ENCODE results near the gene BPIFB3. TPM values are rescaled to one million over a fixed set of nuclear protein-coding genes. Genes with fewer than 3 reads are reported as not detected.

The BPIFB3 gene
- total RNA-seq, 1 donor from 2014 or later = not detected

DNA sequence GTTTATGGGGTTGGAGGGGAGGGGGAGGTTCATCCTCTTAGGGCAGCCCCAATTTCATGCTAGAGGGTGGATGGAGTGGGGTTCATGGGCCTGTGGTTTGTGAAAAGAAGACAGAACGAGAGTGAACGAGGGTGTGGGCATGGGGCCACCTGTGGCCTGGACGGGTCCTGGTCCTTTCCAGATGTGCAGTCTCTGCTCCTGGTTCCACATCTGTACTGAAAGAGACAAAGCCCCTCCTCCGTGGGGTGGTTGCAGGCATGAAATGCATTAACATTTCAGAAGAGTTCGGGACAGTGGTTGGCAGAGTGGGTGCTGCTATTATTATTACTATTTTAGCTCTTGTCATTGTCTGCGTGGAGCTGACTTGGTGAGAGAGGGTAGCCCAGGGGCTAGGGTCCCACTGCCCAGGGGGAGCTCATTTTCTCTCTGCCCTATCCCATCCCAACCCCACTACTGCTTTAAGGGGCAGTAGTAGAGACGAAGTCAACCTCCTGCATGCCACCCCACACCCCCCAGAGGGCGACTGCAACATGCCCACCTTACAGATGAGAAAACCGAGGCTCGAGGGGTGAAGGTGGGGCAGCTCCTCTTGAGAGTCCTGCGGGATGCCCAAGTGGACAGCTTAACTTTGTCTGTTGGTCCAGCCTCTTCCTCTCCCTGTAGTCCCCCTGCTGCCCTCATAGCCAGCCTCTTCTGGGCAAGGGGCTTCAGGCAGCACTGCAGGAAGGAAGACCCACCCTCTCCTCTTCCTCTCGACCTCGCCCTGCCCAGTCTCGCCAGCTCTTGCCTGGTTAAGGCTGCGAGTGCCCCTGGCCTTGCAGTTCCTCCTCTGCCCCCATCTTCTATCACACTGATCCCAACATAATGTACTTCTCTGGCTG, 37.8 kb upstream of the BPIFB3 start:
- DNase-seq (ENCODE audit: low spot score) (no peak), ATAC-seq (no peak)

GRCh38 chr20:33016581-33017109, 37.1 kb upstream of the BPIFB3 start:
- DNase-seq (ENCODE audit: low spot score) = no peak

GRCh38 chr20:33017542-33017941, 36.2 kb upstream of the BPIFB3 start:
- ATAC-seq (no peak), DNase-seq (ENCODE audit: low spot score) (no peak)

More at GRCh38 chr20:33016581-33017109, 37.1 kb upstream of the BPIFB3 start:
- no peak for ATAC-seq

DNA sequence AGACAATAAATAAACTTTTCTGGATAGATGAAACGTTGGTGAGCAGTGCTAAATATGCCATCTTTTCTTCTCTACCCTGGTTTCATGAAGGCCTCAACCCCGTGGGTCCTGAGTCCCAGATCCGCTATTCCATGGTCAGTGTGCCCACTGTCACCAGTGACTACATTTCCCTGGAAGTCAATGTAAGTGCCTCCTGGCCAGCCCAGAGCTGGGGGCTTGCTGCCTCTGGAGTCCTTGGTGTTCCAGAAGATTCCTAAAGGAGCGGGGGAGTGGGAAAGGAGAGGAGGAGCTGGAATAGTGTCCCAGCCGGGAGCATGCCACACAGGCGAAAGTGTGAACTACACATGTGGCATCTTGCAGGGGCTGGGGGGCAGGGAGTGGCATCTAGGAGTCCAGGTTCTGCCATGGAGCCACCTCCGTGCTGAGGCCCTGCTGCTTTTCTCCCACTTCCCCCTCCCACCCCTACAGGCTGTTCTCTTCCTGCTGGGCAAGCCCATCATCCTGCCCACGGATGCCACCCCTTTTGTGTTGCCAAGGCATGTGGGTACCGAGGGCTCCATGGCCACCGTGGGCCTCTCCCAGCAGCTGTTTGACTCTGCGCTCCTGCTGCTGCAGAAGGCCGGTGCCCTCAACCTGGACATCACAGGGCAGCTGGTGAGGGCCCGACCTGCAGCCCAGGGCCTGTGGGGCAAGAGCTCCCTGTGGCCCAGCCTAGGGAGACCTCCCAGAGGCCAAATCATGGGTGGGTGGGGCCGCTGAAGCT, 35.4 kb upstream of the BPIFB3 start:
- DNase-seq (ENCODE audit: low spot score) = no peak
- ATAC-seq = no peak

- DNase-seq (ENCODE audit: low spot score) (no peak), ATAC-seq (no peak)
Observed at GRCh38 chr20:33019465-33020277, 34.0 kb upstream of the BPIFB3 start.

DNA sequence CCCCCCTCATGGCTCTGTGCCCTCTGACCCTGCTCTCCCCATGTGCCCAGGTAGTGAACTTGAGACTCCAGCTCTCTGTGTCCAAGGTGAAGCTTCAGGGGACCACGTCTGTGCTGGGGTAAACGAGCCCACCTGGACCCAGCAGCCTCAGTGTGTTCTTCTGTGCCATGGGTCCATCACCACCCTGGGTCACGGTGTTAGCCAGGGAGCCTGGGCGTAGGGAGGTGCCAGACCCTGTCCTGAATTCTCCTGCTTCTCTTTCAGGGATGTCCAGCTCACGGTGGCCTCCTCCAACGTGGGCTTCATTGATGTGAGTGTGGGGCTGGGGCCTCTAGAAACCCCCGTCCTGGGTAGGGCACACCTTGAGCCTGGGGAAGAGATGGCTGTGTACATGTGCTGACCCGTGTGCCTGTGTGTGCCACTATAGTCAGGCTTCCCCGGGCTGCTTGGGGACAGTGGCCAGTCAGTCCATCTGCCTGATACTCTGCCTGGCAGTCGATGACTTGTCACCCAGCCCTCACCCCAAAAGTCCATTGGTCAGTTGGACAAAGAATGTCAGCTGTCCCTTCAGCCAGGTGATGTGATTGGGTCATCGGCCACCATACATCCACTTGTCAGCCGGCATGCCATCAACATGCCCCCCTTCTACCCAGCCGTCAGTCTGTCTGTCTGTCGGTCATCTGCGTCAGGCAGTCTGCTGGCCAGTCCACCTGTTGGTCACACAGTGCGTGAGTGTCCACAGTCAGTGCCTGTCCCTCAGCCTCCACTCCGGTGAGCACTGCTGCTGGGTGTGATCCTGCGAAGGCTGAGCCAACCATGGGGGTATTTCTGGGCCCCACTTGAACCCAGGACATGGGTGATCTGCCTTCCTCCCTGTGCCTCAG, 33.2 kb upstream of the BPIFB3 start:
- ATAC-seq (no peak), DNase-seq (ENCODE audit: low spot score) (no peak)

DNA sequence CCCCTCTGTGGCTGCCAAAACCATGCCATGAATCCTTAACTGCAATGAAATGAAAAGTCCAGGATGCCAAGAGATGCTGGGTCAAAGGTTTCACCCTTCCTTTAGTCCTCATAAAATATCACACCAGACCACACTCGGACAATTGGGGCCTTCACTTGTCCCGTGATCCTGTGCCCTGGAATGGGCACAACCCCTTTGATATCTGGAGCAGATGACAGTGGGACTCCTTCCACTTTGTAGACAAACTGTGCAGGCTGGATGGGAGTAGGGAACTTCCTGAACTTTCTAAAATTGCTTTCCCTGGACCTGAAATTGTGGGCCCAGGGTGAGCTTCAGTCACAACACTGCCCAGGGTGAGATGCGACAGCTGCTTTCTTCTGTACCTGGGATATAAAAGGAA, 31.8 kb upstream of the BPIFB3 start:
- ATAC-seq = no peak
- no peak for DNase-seq (ENCODE audit: low spot score)

DNA sequence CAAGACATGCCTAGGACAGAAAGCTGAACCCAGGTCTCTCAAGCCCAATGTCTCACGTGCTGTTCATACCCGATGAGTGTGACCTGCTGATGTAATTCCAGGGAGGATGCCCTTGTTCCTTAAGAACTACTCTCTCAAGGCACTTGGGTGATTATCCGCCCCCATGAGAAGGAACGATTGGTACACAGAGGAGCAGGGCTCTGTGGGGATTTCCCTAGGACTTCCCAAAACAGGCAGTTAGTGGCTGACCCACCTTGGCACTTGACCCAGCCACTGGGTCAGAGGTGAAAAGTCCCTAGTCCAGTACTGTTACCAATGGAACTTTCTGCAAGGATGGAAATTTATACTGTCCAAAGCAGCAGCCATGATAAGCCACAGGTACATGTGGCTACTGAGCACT, 31.4 kb upstream of the BPIFB3 start:
- DNase-seq (ENCODE audit: low spot score) = no peak
- no peak for ATAC-seq

GRCh38 chr20:33022694-33023438, 30.8 kb upstream of the BPIFB3 start:
- DNase-seq (ENCODE audit: low spot score) (no peak), ATAC-seq (no peak)

DNA sequence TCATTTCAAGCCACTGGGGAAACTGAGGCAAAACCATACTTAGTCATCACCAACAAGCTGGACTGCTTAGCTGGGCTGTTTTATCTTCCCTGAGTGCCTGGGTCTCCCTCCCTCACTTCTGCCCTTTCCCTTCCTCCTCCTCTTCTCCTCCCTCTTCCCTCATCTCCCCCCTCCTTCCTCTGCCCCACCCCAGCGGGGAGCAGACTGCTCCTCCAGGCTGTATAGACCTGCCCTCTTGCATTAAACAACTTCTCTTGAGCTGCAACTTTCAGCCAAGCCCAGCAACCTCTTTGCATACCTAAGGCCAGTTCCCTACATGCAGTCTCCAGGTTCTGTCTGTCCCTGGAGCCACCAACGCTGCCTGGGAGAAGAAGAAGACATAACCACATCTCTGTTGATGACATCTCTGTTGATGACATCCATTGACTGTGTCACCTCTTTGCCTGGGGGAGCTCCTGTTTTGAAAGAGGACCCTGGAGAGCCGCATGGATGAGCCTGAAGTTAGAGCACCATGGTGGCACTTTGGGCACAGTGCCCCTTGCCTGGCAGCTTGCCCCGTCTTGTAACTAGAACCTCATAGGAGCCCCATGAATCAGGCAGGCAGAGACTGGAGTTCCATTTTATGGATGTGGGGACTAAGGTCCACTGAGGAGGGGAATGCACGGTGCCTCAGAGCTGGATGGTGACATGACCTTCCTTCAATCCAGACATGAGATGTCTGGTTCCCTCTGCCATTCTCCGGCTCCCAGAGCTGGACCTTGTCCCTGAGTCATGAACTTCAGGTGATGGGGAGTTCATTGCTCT, 30.1 kb upstream of the BPIFB3 start:
- ATAC-seq (no peak), DNase-seq (ENCODE audit: low spot score) (no peak)

GRCh38 chr20:33024243-33024560, 29.5 kb upstream of the BPIFB3 start:
- DNase-seq (ENCODE audit: low spot score) (no peak), ATAC-seq (no peak)

DNA sequence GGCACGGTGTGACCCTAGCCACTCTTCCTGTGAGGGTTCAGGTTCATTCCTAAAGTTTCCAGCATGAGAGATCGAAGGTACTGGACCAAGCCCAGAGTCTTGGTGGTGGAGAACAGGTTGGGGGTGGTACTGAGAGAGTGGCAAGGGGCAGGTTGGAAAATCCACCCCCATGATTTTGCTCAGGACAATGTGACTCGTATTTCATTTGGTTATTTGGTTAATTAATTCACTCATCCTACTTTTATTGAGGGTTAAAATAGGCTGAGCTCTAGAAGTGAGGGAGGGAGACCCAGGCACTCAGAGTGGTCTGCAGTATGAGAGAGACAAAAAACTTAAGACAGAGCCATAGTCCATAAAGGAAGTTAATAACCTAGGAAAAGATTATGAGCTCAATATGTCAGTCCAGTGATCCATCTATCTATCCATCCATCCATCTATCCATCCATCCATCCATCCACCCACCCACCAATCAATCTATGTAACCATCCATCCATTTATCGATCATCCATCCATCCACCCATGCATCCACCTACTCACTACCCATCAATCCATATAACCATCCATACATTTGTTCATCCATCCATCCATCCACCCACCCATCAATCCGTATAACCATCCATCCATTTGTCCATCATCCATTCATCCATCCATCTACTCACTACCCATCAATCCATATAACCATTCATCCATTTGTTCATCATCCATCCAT, 28.9 kb upstream of the BPIFB3 start:
- DNase-seq (ENCODE audit: low spot score) (no peak), ATAC-seq (no peak)

GRCh38 chr20:33025318-33025876, 28.3 kb upstream of the BPIFB3 start:
- DNase-seq (ENCODE audit: low spot score) (no peak), ATAC-seq (no peak)

DNA sequence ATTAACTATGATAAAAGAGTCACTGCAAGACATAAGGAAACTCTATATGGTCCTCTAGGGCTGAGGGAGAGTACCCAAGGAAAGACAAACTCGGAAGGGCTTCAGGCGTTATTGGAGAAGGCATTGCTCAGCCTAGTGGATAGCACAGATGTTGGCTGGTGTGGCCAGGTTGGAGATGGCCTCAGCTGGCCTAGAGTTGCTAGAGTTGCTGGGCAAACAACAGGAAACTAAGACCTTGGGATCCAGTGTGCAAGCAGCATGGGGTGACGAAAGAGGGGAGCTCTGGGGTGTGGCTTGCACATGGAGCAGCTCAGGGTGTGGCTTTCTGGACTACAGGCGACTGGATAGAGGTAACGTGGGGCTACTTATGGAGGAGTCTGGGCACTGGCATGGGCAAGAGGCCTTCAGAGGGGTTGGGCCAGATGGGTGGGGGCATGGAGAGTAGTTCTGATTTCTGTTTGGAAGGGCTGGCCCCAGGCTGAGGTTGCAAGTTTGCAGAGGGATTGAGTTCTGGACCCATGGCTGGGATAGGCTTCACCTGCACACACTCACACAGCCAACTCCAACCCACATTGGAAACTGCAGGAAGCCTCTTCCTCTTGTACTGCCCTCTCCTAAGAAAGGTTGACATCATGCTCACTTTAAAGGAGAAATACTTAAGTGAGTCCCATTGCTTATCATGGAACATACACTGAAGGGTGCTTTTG, 27.5 kb upstream of the BPIFB3 start:
- DNase-seq (ENCODE audit: low spot score) (no peak), ATAC-seq (no peak)

DNA sequence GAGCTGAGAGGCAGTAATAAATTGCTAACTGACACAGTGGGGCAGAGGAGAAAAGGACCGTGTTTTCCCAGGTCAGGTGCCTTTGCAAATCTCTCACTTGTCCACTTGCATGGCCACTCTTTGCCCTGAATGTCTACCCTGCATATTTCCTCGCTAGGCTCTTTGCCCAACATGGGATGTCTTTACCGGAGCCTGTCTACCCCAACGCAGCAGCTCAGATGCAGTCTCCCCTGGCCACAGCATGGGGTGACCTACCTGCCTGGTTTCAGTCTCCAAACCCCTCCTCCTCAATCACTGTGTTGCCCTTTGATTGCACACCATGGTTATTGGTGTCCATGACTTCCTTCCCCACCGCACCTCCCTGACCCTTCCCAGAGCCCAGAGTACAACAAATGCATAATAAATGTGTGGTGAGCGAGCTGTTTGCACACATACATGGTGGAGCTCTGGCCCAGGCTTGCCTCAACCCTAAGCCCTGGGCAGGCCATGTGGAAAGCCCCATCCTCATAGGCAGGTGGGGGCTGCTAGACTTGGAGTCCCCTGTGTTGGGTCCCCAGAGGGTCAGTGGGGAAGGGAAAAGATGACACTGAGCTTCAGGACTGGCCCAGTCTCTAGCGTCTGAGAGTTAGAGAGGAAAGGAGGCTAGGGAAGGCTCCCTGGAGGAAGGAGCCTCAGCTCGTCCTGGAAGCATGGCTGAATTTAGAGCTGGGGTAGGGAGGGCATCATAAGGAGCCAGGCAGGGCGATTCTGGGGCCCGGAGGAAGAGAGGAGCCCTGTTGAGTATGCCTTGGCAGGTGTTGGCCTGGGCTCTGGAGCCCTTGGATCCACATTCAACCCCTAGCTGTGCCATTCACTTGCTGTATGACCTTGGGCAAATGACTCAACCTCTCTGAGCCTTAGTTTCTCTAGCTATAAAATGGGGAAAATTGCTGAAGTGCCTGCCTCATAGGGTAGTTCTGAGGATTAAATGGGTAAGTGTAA, 26.6 kb upstream of the BPIFB3 start:
- DNase-seq (ENCODE audit: low spot score) (no peak), ATAC-seq (no peak)

All from left lobe of liver (tissue), 2 donors.